GM23338 (cell line): ENCODE results near the gene PUM1. TPM values are rescaled to one million over a fixed set of nuclear protein-coding genes. Genes with fewer than 3 reads are reported as not detected.
"Not testable (repeated sequence)": the region's sequence is repeated elsewhere in the genome, so short reads cannot be mapped to it uniquely, and the experiment has no call there.

Experiments
- ATAC-seq: fragments of 200-7000 bp; cut with Tn5 transposase; 3 replicates; pipeline ENCODE4 v1.9.1; 2020
- DNase-seq: peaks from one replicate; pipeline ENCODE4 v3.0.0-alpha.2; 2015; ENCODE audit warnings: low spot score
- H2AFZ ChIP-seq: fragments of 200-600 bp; sonication (generic); 2 replicates; pipeline ENCODE4 v1.8.0; 2016; ENCODE audit warnings: antibody characterized with exemption, mild to moderate bottlenecking, moderate library complexity
- H3F3A ChIP-seq: fragments of 200-600 bp; sonication (generic); replicated peaks from 2 replicates; pipeline ENCODE4 v1.8.0; 2017; ENCODE audit warnings: antibody characterized with exemption, mixed run types, low read depth
- H3K27ac ChIP-seq: fragments of 200-600 bp; sonication (generic); 2 replicates; pipeline ENCODE4 v1.6.1; 2016; ENCODE audit warnings: low read depth
- H3K27me3 ChIP-seq: fragments of 200-600 bp; sonication (generic); 2 replicates; pipeline ENCODE4 v1.8.0; 2016; ENCODE audit warnings: mild to moderate bottlenecking, mixed run types, moderate library complexity; ENCODE audit not compliant: insufficient read depth
- H3K36me3 ChIP-seq: fragments of 200-600 bp; sonication (generic); 2 replicates; pipeline ENCODE4 v1.8.0; 2016; ENCODE audit warnings: mild to moderate bottlenecking; ENCODE audit not compliant: insufficient read depth
- H3K4me1 ChIP-seq: fragments of 200-600 bp; sonication (generic); 2 replicates; pipeline ENCODE4 v1.8.0; 2016; ENCODE audit warnings: mild to moderate bottlenecking, moderate library complexity; ENCODE audit not compliant: insufficient read depth
- H3K4me2 ChIP-seq: fragments of 200-600 bp; sonication (generic); 2 replicates; pipeline ENCODE4 v1.7.1; 2017; ENCODE audit warnings: mixed run types
- H3K4me3 ChIP-seq: fragments of 200-600 bp; sonication (generic); 2 replicates; pipeline ENCODE4 v1.6.1; 2016; ENCODE audit warnings: mixed run types
- H3K79me2 ChIP-seq: fragments of 200-600 bp; sonication (generic); replicated peaks from 2 replicates; pipeline ENCODE4 v1.8.0; 2017; ENCODE audit warnings: mild to moderate bottlenecking; ENCODE audit not compliant: insufficient read depth
- H3K9me2 ChIP-seq: fragments of 200-600 bp; sonication (generic); 2 replicates; pipeline ENCODE4 v1.8.0; 2017; ENCODE audit not compliant: insufficient read depth
- H4K20me1 ChIP-seq: fragments of 200-600 bp; sonication (generic); replicated peaks from 2 replicates; pipeline ENCODE4 v1.8.0; 2017; ENCODE audit warnings: mild to moderate bottlenecking; ENCODE audit not compliant: insufficient read depth
- H3K27ac Mint-ChIP-seq: 2 replicates; pipeline ENCODE4 v1.8.0; 2020; ENCODE audit warnings: inconsistent platforms, mild to moderate bottlenecking, moderate library complexity, mixed read lengths
- H3K27me3 Mint-ChIP-seq: 3 replicates; pipeline ENCODE4 v1.8.0; 2022; ENCODE audit warnings: low read depth, mild to moderate bottlenecking, moderate library complexity, mixed read lengths, inconsistent platforms; ENCODE audit not compliant: insufficient read depth, poor library complexity
- H3K36me3 Mint-ChIP-seq: 3 replicates; pipeline ENCODE4 v1.8.0; 2021; ENCODE audit warnings: low read depth, mild to moderate bottlenecking, inconsistent platforms, moderate library complexity, mixed read lengths
- H3K4me1 Mint-ChIP-seq: 3 replicates; pipeline ENCODE4 v1.8.0; 2020; ENCODE audit warnings: mild to moderate bottlenecking, inconsistent platforms, mixed read lengths
- H3K4me3 Mint-ChIP-seq: 3 replicates; pipeline ENCODE4 v1.8.0; 2021; ENCODE audit warnings: moderate library complexity, mild to moderate bottlenecking, inconsistent platforms, mixed read lengths
- H3K9me3 Mint-ChIP-seq: 3 replicates; pipeline ENCODE4 v1.8.0; 2020; ENCODE audit warnings: moderate library complexity, mild to moderate bottlenecking, inconsistent platforms, mixed read lengths
- CREB1 ChIP-seq: fragments of 250-450 bp; sonication (Bioruptor Pico); IDR thresholded peaks from 2 replicates; pipeline ENCODE4 v1.5.0; 2020; ENCODE audit warnings: low read depth, mild to moderate bottlenecking, moderate library complexity
- CTCF ChIP-seq, 2 experiments: fragments of 200-600 bp in 1 of 2; sonication (generic) in 1 of 2; conservative IDR thresholded peaks; 2 replicates each; pipeline versions ENCODE4 v1.5.1 to v1.6.1; 2016 to 2017; ENCODE audit warnings: antibody characterized with exemption in 2 of 2, low read depth in 2 of 2, mild to moderate bottlenecking in 2 of 2, moderate library complexity in 1 of 2
- ETS1 ChIP-seq: IDR thresholded peaks from 2 replicates; pipeline ENCODE4 v1.6.1; 2016; ENCODE audit warnings: antibody characterized with exemption
- EZH2 ChIP-seq: fragments of 200-600 bp; sonication (generic); IDR thresholded peaks from one replicate; pipeline ENCODE4 v1.8.0; 2017; ENCODE audit warnings: antibody characterized with exemption, mild to moderate bottlenecking, low read depth; ENCODE audit not compliant: unreplicated experiment
- JUNB ChIP-seq: IDR thresholded peaks from one replicate; pipeline ENCODE4 v1.6.1; 2016; ENCODE audit warnings: antibody characterized with exemption; ENCODE audit not compliant: unreplicated experiment
- NANOG ChIP-seq: IDR thresholded peaks from 2 replicates; pipeline ENCODE4 v1.6.1; 2016; ENCODE audit warnings: antibody characterized with exemption, borderline replicate concordance
- POLR2AphosphoS5 ChIP-seq: IDR thresholded peaks from 2 replicates; pipeline ENCODE4 v1.6.1; 2016; ENCODE audit warnings: antibody characterized with exemption, low read depth
- STAT1 ChIP-seq: IDR thresholded peaks from one replicate; pipeline ENCODE4 v1.6.1; 2016; ENCODE audit warnings: antibody characterized with exemption; ENCODE audit not compliant: unreplicated experiment
- ZNF114 ChIP-seq: fragments of 250-450 bp; sonication (Bioruptor Pico); IDR thresholded peaks from 2 replicates; pipeline ENCODE4 v1.5.0; 2020; ENCODE audit warnings: mild to moderate bottlenecking, moderate library complexity
- ZNF331 ChIP-seq: fragments of 250-450 bp; sonication (Bioruptor Pico); IDR thresholded peaks from 2 replicates; pipeline ENCODE4 v1.5.0; 2020; ENCODE audit warnings: low read depth, mild to moderate bottlenecking, moderate library complexity
- polyA plus RNA-seq: library from polyadenylated mRNA; unstranded; fragments of >200 nt; fragmentation: Nextera tagmentation; extraction: Ambion mirVana; gene quantifications from 2 replicates; pipeline ENCODE4 v1.2.1, GENCODE V29; 2016
- total RNA-seq: library from RNA; depleted of rRNA; stranded (reverse); fragments of >200 nt; shearing (Covaris generic); gene quantifications from 2 replicates; pipeline ENCODE4 v1.2.3, GENCODE V29; 2014

Gene PUM1
- total and polyA plus RNA-seq, 2 experiments from 2014 or later, result 44.4 to 117 TPM

GRCh38 chr1:31051611-31052010 lies 13.9 kb downstream of the PUM1 start:
- Mint-ChIP-seq H3K36me3 (peaks cover 65% of the 10 kb centered on the region), H3K4me1 (peaks cover 16% of the 10 kb centered on the region; the same call in 2 of the 3 replicates), H3K9me3 (no peaks in the 10 kb centered on the region), H3K27ac (no peak overlapping the region), H3K4me3 (no peak overlapping the region), H3K27me3 (peaks cover 4% of the 10 kb centered on the region)
- H3K9me2 ChIP-seq, result no peaks in the 10 kb centered on the region
- TF ChIP-seq ZNF331 (CRISPR knock-in tag), result no peak
- no peak for TF ChIP-seq CREB1 (CRISPR knock-in tag)
- no peak for TF ChIP-seq ZNF114 (CRISPR knock-in tag)
- TF ChIP-seq ETS1, result no peak
- no peak for TF ChIP-seq CTCF (conservative IDR thresholded peaks at IDR 0.05; ENCODE audit: low read depth in 2 of 2)
- TF ChIP-seq JUNB, result no peak
- TF ChIP-seq STAT1, result no peak
- no peak for TF ChIP-seq EZH2
- TF ChIP-seq NANOG, result no peak
- no peak for TF ChIP-seq POLR2AphosphoS5
- H3F3A ChIP-seq, result 0 out of 2 replicates have a peak, but pooled peaks cover 9% of the 10 kb centered on the region
- H2AFZ ChIP-seq, result no peak overlapping the region
- H4K20me1 ChIP-seq, result peaks cover 97% of the 10 kb centered on the region
- no peak overlapping the region for H3K27ac ChIP-seq
- H3K36me3 ChIP-seq, result peaks cover 20% of the 10 kb centered on the region
- ATAC-seq, result no peak
- H3K4me1 ChIP-seq, result peaks cover 13% of the 10 kb centered on the region
- no peak for DNase-seq
- H3K4me2 ChIP-seq, result no peak overlapping the region
- H3K27me3 ChIP-seq, result no peaks in the 10 kb centered on the region
- H3K79me2 ChIP-seq, result peaks cover 100% of the 10 kb centered on the region
- no peak overlapping the region for H3K4me3 ChIP-seq

- not testable (repeated sequence) for H3K27me3 Mint-ChIP-seq, H3K4me1 ChIP-seq, H3K36me3 ChIP-seq, H3F3A ChIP-seq, H3K27ac Mint-ChIP-seq, H3K4me3 Mint-ChIP-seq, H3K27me3 ChIP-seq, H3K4me3 ChIP-seq, H2AFZ ChIP-seq, H3K9me3 Mint-ChIP-seq, H3K9me2 ChIP-seq, H3K4me2 ChIP-seq, DNase-seq, ATAC-seq
- H3K4me1 Mint-ChIP-seq, result peaks cover 11% of the 10 kb centered on the region
- Histone ChIP-seq H3K79me2 (peaks cover 100% of the 10 kb centered on the region), H4K20me1 (peaks cover 97% of the 10 kb centered on the region), H3K27ac (peak overlapping the region; percentile 47)
- H3K36me3 Mint-ChIP-seq, result peaks cover 62% of the 10 kb centered on the region
These were observed 18.0 kb downstream of the PUM1 start for GRCh38 chr1:31047507-31047906.
